GM19452 (cell line): Measurements from ENCODE around the gene SBF2.
"Not testable (repeated sequence)": the region's sequence is repeated elsewhere in the genome, so short reads cannot be mapped to it uniquely, and the experiment has no call there.

Experiments used
- ATAC-seq: cut with Tn5 transposase; IDR thresholded peaks from one replicate; pipeline ENCODE4 v1.9.1; 2021; ENCODE audit not compliant: unreplicated experiment

SBF2 gene

GRCh38 chr11:9914064-9914463 is 380.0 kb downstream of the SBF2 start:
- no peak for ATAC-seq

- ATAC-seq: no peak
Measured at GRCh38 chr11:9905960-9906791, 387.8 kb downstream of the SBF2 start.

GRCh38 chr11:9905501-9905951 is 388.5 kb downstream of the SBF2 start:
- ATAC-seq: no peak

GRCh38 chr11:9903579-9903978 is 390.4 kb downstream of the SBF2 start:
- ATAC-seq: no peak

- no peak for ATAC-seq
Measured at GRCh38 chr11:9901943-9902342, 392.1 kb downstream of the SBF2 start.

GRCh38 chr11:9900253-9900652 is 393.8 kb downstream of the SBF2 start:
- not testable (repeated sequence) for ATAC-seq

- no peak for ATAC-seq
Measured at GRCh38 chr11:9899676-9900075, 394.3 kb downstream of the SBF2 start.

GRCh38 chr11:9896902-9897301 is 397.1 kb downstream of the SBF2 start:
- ATAC-seq: no peak

GRCh38 chr11:9895006-9895405 is 399.0 kb downstream of the SBF2 start:
- no peak for ATAC-seq

- no peak for ATAC-seq
Measured at GRCh38 chr11:9893474-9893873, 400.5 kb downstream of the SBF2 start.

- ATAC-seq: no peak
Measured at GRCh38 chr11:9888938-9889337, 405.1 kb downstream of the SBF2 start.

GRCh38 chr11:9887472-9887871 is 406.5 kb downstream of the SBF2 start:
- ATAC-seq: no peak

GRCh38 chr11:9886595-9886994 is 407.4 kb downstream of the SBF2 start:
- no peak for ATAC-seq

GRCh38 chr11:9884601-9885000 is 409.4 kb downstream of the SBF2 start:
- no peak for ATAC-seq

- no peak for ATAC-seq
Measured at GRCh38 chr11:9880657-9881056, 413.4 kb downstream of the SBF2 start.

GRCh38 chr11:9878936-9879335 is 415.1 kb downstream of the SBF2 start:
- ATAC-seq: no peak

- no peak for ATAC-seq
Measured at GRCh38 chr11:9876331-9876730, 417.7 kb downstream of the SBF2 start.

GRCh38 chr11:9875862-9876261 is 418.2 kb downstream of the SBF2 start:
- ATAC-seq: no peak

GRCh38 chr11:9875399-9875798 is 418.6 kb downstream of the SBF2 start:
- no peak for ATAC-seq

GRCh38 chr11:9874466-9874865 is 419.6 kb downstream of the SBF2 start:
- no peak for ATAC-seq

GRCh38 chr11:9868641-9869040 is 425.4 kb downstream of the SBF2 start:
- ATAC-seq: no peak

- no peak for ATAC-seq
Measured at GRCh38 chr11:9862981-9863380, 431.0 kb downstream of the SBF2 start.
